ENCODE results near the gene EHD4.

The EHD4 gene

GRCh38 chr15:41895957-41896356 lies 76.4 kb downstream of the EHD4 start:
- no peak for FAIRE-seq
- no peak for TF ChIP-seq CTCF (IDR thresholded peaks at IDR 0.05; ENCODE audit: insufficient read depth, missing control alignments)
- DNase-seq (ENCODE audit: insufficient read length, low spot score) = no peak

- DNase-seq (ENCODE audit: insufficient read length, low spot score) (no peak), FAIRE-seq (no peak)
- no peak for TF ChIP-seq CTCF (IDR thresholded peaks at IDR 0.05; ENCODE audit: insufficient read depth, missing control alignments)
These were observed 76.9 kb downstream of the EHD4 start for GRCh38 chr15:41895491-41895890.

- no peak for TF ChIP-seq CTCF (IDR thresholded peaks at IDR 0.05; ENCODE audit: insufficient read depth, missing control alignments)
- FAIRE-seq = no peak
- DNase-seq (ENCODE audit: insufficient read length, low spot score) = no peak
These were observed 77.4 kb downstream of the EHD4 start for GRCh38 chr15:41894791-41895463.

GRCh38 chr15:41894251-41894790 lies 78.0 kb downstream of the EHD4 start:
- FAIRE-seq (no peak), DNase-seq (ENCODE audit: insufficient read length, low spot score) (no peak)
- TF ChIP-seq CTCF (IDR thresholded peaks at IDR 0.05; ENCODE audit: insufficient read depth, missing control alignments) = no peak

- DNase-seq (ENCODE audit: insufficient read length, low spot score) = no peak
- no peak for FAIRE-seq
- TF ChIP-seq CTCF (IDR thresholded peaks at IDR 0.05; ENCODE audit: insufficient read depth, missing control alignments) = no peak
These were observed 78.7 kb downstream of the EHD4 start, which contains the start of gene SPTBN5 for GRCh38 chr15:41893422-41894250. SPTBN5 (minus strand) TSS chr15:41894053; CDS start chr15:41893497, 556 bp downstream.

- DNase-seq (ENCODE audit: insufficient read length, low spot score) (no peak), FAIRE-seq (no peak)
- no peak for TF ChIP-seq CTCF (IDR thresholded peaks at IDR 0.05; ENCODE audit: insufficient read depth, missing control alignments)
These were observed 79.5 kb downstream of the EHD4 start for GRCh38 chr15:41892621-41893421.
